Ovary (tissue), 9 donors: ENCODE data around the gene ADGRV1. TPM values are rescaled to one million over a fixed set of nuclear protein-coding genes. Genes with fewer than 3 reads are reported as not detected.

Experiments used
- DNase-seq, 5 donors: peaks; one replicate each; pipeline ENCODE4 v3.0.0-alpha.2; 2019 to 2020
- H3K27ac ChIP-seq, 2 donors: fragments of 200-600 bp; one replicate each; pipeline versions ENCODE4 v1.5.1 to v1.8.0; 2019 to 2022
- H3K27me3 ChIP-seq: fragments of 200-600 bp; one replicate; pipeline ENCODE4 v1.8.0; 2022
- H3K36me3 ChIP-seq: fragments of 200-600 bp; sonication (generic); one replicate; pipeline ENCODE4 v1.5.1; 2019
- H3K4me1 ChIP-seq: one replicate; pipeline ENCODE4 v1.8.1; 2013; ENCODE audit warnings: mild to moderate bottlenecking, moderate library complexity; ENCODE audit not compliant: insufficient read depth
- H3K4me3 ChIP-seq: fragments of 200-600 bp; sonication (generic); one replicate; pipeline ENCODE4 v1.5.1; 2017
- H3K9me3 ChIP-seq, 2 donors: fragments of 200-600 bp in 1 of 2; sonication (generic) in 1 of 2; one replicate each; pipeline versions ENCODE4 v1.5.1 to v1.8.1; 2013 to 2019; ENCODE audit warnings: mild to moderate bottlenecking in 1 of 2, moderate library complexity in 1 of 2
- EP300 ChIP-seq: sonication (generic); formaldehyde crosslinking; IDR thresholded peaks from one replicate; pipeline ENCODE4 v1.6.1; 2017; ENCODE audit warnings: antibody characterized with exemption
- POLR2A ChIP-seq: fragments of 450-650 bp; IDR thresholded peaks from one replicate; pipeline ENCODE4 v1.6.1; 2017; ENCODE audit warnings: antibody characterized with exemption, mild to moderate bottlenecking, moderate library complexity
- WGBS, 3 donors: extraction: QIAGEN DNeasy Blood & Tissue Kit in 1 of 3; methylation state at CpG; one replicate each; pipeline versions ENCODE4 v1.1.5 to v1.1.7; 2013 to 2017; 5-methylcytosine and 5-hydroxymethylcytosine counted together
- intact Hi-C, 4 donors: fragments of 100-400 bp; cut with DNase I; formaldehyde crosslinking; loops; one replicate each; pipeline versions ENCODE4 v1.11.0 to v1.15.1; 2022 to 2023
- polyA plus RNA-seq, 2 donors: library from polyadenylated mRNA; stranded (reverse); fragments of 200-250 nt in 1 of 2; fragments of 350-450 nt in 1 of 2; fragmentation: Illumina TruSeq in 1 of 2; extraction: RNeasy Lipid Tissue Mini Kit (QIAGEN cat#74804) in 1 of 2; gene quantifications; one replicate each; pipeline ENCODE4 v1.2.3, GENCODE V29; 2013 to 2014
- total RNA-seq, 7 donors: library from RNA; depleted of rRNA in 2 of 7; stranded (reverse); fragments of >200 nt in 2 of 7; fragmentation: NEBNext Ultra II Directional in 3 of 7; extraction: Animal tissue kit (Norgen Biotek cat#: 25700) in 3 of 7; gene quantifications; one replicate each; pipeline versions ENCODE4 v1.1.0 to v1.2.4, GENCODE V29; 2016 to 2023
- TF ChIP-seq, protein P1 (sequence below), 3 donors: fragments of 450-650 bp in 2 of 3; fragments of 200-600 bp in 1 of 3; IDR thresholded peaks; one replicate each; pipeline versions ENCODE4 v1.5.1 to v1.8.0; 2016 to 2022; ENCODE audit warnings: antibody characterized with exemption in 3 of 3, mild to moderate bottlenecking in 1 of 3
- donor health status: DM: no; HTN: no; CAD: no; lungs with moderate emphysema.
- donor health status: DM: no; HTN: no; CAD: no.
- donor health status: Bipolar disorder and iron deficiency.
- donor health status: DM: yes; HTN: yes; CAD: no.
- donor health status: DM: no; HTN: no; CAD: no.
- donor health status: DM: yes; HTN: yes; CAD: no.

ADGRV1 gene
- total and polyA plus RNA-seq, 9 donors = 0.21 to 2.7 (median 1.1) TPM

DNA sequence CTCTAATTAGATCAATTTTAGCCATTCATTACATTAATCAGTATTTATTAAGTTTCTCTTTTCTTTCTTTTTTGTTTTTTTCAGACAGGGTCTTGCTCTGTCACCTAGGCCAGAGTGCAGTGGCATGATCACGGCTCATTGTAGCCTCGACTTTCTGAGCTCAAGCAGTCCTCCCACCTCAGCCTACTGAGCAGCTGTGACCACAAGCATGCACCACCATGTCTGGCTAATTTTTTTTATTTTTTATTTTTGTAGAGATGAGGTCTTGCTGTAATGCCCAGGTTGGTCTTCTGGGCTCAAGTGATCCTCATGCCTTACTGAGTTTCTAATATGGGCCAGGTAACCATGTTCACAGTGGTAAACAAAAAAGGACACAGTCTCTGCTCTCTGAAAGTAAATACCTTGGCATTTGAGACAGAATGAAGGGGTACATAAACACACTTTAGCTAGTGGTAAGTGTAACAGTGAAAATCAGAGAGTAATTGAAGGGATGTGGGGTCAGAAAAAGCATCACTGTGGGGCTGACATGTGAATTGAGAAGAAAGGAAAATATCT is 336.3 kb downstream of the ADGRV1 start:
- TF ChIP-seq POLR2A = no peak
- TF ChIP-seq, protein P1, sequence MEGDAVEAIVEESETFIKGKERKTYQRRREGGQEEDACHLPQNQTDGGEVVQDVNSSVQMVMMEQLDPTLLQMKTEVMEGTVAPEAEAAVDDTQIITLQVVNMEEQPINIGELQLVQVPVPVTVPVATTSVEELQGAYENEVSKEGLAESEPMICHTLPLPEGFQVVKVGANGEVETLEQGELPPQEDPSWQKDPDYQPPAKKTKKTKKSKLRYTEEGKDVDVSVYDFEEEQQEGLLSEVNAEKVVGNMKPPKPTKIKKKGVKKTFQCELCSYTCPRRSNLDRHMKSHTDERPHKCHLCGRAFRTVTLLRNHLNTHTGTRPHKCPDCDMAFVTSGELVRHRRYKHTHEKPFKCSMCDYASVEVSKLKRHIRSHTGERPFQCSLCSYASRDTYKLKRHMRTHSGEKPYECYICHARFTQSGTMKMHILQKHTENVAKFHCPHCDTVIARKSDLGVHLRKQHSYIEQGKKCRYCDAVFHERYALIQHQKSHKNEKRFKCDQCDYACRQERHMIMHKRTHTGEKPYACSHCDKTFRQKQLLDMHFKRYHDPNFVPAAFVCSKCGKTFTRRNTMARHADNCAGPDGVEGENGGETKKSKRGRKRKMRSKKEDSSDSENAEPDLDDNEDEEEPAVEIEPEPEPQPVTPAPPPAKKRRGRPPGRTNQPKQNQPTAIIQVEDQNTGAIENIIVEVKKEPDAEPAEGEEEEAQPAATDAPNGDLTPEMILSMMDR (IDR thresholded peaks at IDR 0.05) = no peak
- no peak for TF ChIP-seq EP300
- Histone ChIP-seq H3K36me3 (no peaks in the 10 kb centered on the region), H3K27me3 (no peaks in the 10 kb centered on the region), H3K4me3 (no peak overlapping the region), H3K9me3 (no peaks in the 10 kb centered on the region), H3K4me1 (no peaks in the 10 kb centered on the region), H3K27ac (no peak overlapping the region)
- 88 to 94% (median 89%) methylated on average over 2 of the region's 2 CpGs for WGBS, 3 donors
- intact Hi-C loops = no loop called here
- no peak for DNase-seq

DNA sequence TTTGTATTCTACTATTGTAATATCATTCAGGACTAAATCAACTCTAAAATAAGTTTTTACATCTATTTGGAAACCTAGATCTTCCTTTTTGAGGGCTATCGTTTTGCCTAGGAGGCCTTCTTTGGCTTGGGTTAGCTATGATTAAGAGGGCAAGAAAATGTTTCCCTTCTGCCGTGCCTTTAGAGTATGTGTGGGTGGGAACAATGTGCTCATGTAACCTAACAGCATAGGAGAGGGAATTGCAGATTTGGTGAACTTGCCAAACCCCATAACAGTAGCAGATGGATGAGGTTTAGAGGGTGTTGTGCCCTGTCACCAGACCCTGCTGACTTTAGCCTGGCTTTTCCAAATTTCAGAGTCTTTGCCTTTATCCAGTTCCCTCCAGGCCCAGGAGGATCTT is 339.0 kb downstream of the ADGRV1 start:
- H3K4me3 ChIP-seq = no peak overlapping the region

GRCh38 chr5:90898326-90899013 is 339.9 kb downstream of the ADGRV1 start:
- intact Hi-C loops = no loop called here

More for the DNA sequence above, 339.0 kb downstream of the ADGRV1 start:
- H3K4me1 ChIP-seq = no peaks in the 10 kb centered on the region
- H3K27ac ChIP-seq = no peak overlapping the region
- no peaks in the 10 kb centered on the region for H3K9me3 ChIP-seq
- no peaks in the 10 kb centered on the region for H3K36me3 ChIP-seq
- DNase-seq = no peak
- no peaks in the 10 kb centered on the region for H3K27me3 ChIP-seq
- intact Hi-C loops = no loop called here
- 71 to 77% (median 75%) methylated on average over 2 of the region's 2 CpGs for WGBS, 3 donors
- TF ChIP-seq POLR2A (no peak), EP300 (no peak)
- TF ChIP-seq, protein P1 (IDR thresholded peaks at IDR 0.05) = no peak

DNA sequence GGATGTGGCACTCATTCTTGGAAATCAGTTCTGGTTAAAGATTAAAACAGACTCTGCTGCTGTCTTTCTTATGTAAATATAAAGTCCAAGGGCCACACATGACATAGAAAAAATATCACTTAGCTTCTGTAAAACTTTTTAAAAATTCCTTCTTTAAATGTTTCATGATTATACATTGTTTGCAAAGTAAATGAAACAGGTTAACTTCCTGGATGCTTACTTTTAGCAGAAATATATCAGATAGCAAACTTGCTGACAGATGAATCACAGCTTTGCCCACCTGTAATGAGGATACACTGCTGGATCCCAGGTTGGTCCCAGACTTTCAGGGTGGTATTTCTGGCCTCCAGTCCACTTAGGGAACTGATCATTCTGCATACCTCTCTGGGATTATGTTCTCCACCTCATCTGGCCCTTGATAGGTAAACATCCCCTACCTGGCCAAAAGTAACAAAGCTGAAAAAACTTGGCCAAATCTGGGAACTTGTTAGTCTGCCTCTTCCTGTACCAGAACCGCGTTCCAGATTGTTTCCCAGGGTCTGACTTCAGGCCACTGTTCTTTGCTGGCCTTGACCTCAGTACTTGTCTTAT is 340.5 kb downstream of the ADGRV1 start:
- Histone ChIP-seq H3K4me3 (no peak overlapping the region), H3K36me3 (no peaks in the 10 kb centered on the region), H3K27me3 (no peaks in the 10 kb centered on the region), H3K27ac (no peak overlapping the region), H3K4me1 (no peaks in the 10 kb centered on the region), H3K9me3 (no peaks in the 10 kb centered on the region)
- DNase-seq = no peak
- intact Hi-C loops = no loop called here
- WGBS, 3 donors = 46 to 57% (median 48%) methylated on average over 2 of the region's 2 CpGs
- no peak for TF ChIP-seq EP300
- no peak for TF ChIP-seq POLR2A
- TF ChIP-seq, protein P1 (IDR thresholded peaks at IDR 0.05) = no peak

More at GRCh38 chr5:90898326-90899013, 339.9 kb downstream of the ADGRV1 start:
- H3K4me3 ChIP-seq = no peak overlapping the region
- TF ChIP-seq POLR2A (no peak), EP300 (no peak)
- TF ChIP-seq, protein P1 (IDR thresholded peaks at IDR 0.05) = no peak
- no peak overlapping the region for H3K27ac ChIP-seq
- H3K4me1 ChIP-seq = no peaks in the 10 kb centered on the region
- H3K36me3 ChIP-seq = no peaks in the 10 kb centered on the region
- WGBS, 3 donors = 97 to 99% (median 98%) methylated on average over 4 of the region's 4 CpGs
- no peak for DNase-seq
- no peaks in the 10 kb centered on the region for H3K27me3 ChIP-seq
- H3K9me3 ChIP-seq = no peaks in the 10 kb centered on the region
